ENCODE measurements around the gene NOVA2. TPM values are rescaled to one million over a fixed set of nuclear protein-coding genes. Genes with fewer than 3 reads are reported as not detected.

Gene NOVA2
- total RNA-seq, 1 experiment from 2014 or later = 2.5 TPM

DNA sequence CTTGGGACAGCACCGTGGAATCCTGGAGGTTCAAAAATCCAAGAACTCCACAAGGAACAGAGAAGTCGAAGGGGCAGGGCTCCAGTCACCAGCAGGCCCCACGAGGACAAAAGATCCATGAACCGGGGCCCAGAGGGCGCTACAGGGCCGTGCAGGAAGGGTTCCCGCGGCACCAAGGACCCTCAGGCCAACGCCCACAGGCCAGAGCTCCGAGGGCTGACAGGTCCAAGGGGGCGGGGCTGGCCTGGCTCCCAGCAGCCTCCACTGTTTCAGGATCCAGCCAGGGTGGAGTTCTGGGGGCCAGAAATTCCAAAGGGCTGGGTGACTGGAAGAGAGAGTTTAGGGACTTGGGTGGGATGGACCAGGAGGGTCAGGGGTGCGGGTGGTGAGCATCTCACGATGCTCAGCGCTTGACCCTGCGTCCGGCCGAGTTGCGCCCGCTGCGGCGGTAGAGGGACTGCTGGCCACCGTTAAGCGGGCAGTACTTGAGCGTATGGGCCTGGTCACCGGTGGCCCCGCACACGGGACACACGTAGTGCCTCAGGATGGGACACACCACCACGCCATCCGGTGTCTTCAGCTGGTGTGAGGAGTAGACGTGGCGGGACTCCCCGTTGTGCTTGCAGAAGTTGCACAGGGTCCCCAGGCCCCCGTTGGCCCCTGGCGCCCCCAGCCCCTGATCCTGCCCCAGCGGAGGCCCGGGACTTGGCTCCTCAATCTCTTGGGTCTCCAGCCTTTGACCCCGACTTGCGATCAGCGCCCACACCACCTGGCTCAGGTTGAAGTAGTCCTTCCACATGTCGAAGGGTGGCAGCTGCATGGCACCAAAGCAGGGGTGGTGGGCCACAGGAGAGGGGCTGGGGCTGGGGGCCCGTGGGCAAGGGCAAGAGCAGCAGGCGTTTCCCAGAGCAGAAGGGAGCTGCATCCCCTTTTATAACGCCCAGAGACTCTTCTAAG, 59.5 kb downstream of the NOVA2 start, which contains the start of gene NANOS2:
Gene NANOS2, minus strand, starts transcription at position 905 of the 957 bp plus-strand sequence. Its CDS starts 85 bp downstream, at position 820.
- no peaks in the 10 kb centered on the region for H4K20me1 ChIP-seq (ENCODE audit: insufficient read depth)
- intact Hi-C loops (cut with micrococcal nuclease) = loop anchor here (5.0 kb wide), 1 partner anchor 103 kb away; no protein-coding TSS in a partner anchor
- no peak within 1 kb of the TSS for H3K27ac ChIP-seq (ENCODE audit: low read depth, low read length)
- H2AFZ ChIP-seq (ENCODE audit: low read depth, low read length, poor library complexity, severe bottlenecking) = no peak within 1 kb of the TSS
- no peak within 1 kb of the TSS for H3K4me3 ChIP-seq (replicated peaks in 1 of 2; ENCODE audit: low read depth in 1 of 2, low read length in 2 of 2)
- peak; percentile 56 for DNase-seq (ENCODE audit: low read depth, low spot score)
- H3K79me2 ChIP-seq (ENCODE audit: insufficient read depth, low read length) = no peaks in the 10 kb centered on the region
- H3K9me2 ChIP-seq (ENCODE audit: insufficient read depth) = no peaks in the 10 kb centered on the region
- ChIA-PET POLR2A (interaction anchor here (1.3 to 2.2 kb wide), 2 partner anchors 11 to 51 kb away, joined by 3 to 6 read pairs; partner anchors contain the start of gene SYMPK), RAD21 (ENCODE audit: low non-redundant PET in 1 of 2, low total read pairs in 2 of 2, uncharacterized antibody in 2 of 2, unreplicated experiment in 2 of 2) (no interaction called here), CTCF (interaction anchor here (0.6 to 1.8 kb wide), 5 partner anchors 12 to 162 kb away, joined by 3 to 8 read pairs (median 7); partner anchors contain the start of gene MYPOP)
- H3K4me2 ChIP-seq (ENCODE audit: low read length) = 0 out of 2 replicates have a peak within 1 kb of the TSS, but pooled peaks have one; percentile 10
- H3K27me3 ChIP-seq (ENCODE audit: insufficient read depth, low read length) = no peaks in the 10 kb centered on the region
- no peak within 1 kb of the TSS for H3K9ac ChIP-seq (ENCODE audit: low read length)
- TF ChIP-seq, protein P1, sequence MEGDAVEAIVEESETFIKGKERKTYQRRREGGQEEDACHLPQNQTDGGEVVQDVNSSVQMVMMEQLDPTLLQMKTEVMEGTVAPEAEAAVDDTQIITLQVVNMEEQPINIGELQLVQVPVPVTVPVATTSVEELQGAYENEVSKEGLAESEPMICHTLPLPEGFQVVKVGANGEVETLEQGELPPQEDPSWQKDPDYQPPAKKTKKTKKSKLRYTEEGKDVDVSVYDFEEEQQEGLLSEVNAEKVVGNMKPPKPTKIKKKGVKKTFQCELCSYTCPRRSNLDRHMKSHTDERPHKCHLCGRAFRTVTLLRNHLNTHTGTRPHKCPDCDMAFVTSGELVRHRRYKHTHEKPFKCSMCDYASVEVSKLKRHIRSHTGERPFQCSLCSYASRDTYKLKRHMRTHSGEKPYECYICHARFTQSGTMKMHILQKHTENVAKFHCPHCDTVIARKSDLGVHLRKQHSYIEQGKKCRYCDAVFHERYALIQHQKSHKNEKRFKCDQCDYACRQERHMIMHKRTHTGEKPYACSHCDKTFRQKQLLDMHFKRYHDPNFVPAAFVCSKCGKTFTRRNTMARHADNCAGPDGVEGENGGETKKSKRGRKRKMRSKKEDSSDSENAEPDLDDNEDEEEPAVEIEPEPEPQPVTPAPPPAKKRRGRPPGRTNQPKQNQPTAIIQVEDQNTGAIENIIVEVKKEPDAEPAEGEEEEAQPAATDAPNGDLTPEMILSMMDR (IDR thresholded peaks at IDR 0.05 in 2 of 3, conservative IDR thresholded peaks at IDR 0.05 in 1 of 3; ENCODE audit: borderline replicate concordance in 1 of 3, insufficient read depth in 1 of 3, low read depth in 2 of 3, low read length in 2 of 3) = peak; percentile 52 to 69 (median 55)
- TF ChIP-seq, protein P2, sequence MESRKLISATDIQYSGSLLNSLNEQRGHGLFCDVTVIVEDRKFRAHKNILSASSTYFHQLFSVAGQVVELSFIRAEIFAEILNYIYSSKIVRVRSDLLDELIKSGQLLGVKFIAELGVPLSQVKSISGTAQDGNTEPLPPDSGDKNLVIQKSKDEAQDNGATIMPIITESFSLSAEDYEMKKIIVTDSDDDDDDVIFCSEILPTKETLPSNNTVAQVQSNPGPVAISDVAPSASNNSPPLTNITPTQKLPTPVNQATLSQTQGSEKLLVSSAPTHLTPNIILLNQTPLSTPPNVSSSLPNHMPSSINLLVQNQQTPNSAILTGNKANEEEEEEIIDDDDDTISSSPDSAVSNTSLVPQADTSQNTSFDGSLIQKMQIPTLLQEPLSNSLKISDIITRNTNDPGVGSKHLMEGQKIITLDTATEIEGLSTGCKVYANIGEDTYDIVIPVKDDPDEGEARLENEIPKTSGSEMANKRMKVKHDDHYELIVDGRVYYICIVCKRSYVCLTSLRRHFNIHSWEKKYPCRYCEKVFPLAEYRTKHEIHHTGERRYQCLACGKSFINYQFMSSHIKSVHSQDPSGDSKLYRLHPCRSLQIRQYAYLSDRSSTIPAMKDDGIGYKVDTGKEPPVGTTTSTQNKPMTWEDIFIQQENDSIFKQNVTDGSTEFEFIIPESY (IDR thresholded peaks at IDR 0.05; ENCODE audit: extremely low read depth, insufficient replicate concordance, low read length) = no peak
- peak; percentile 79 for TF ChIP-seq RAD21 (IDR thresholded peaks at IDR 0.05; ENCODE audit: low read depth)
- peak; percentile 91 for ATAC-seq
- no peaks in the 10 kb centered on the region for H3K9me3 ChIP-seq (ENCODE audit: control insufficient read depth in 1 of 2, insufficient read depth in 1 of 2, low read depth in 1 of 2, low read length in 2 of 2)
- no peaks in the 10 kb centered on the region for H3K36me3 ChIP-seq (ENCODE audit: control insufficient read depth in 1 of 2, insufficient read depth in 2 of 2, low read length in 2 of 2)
- BruUV-seq (replicated peaks) = no TSS peak
- peaks cover 4 to 12% of the 10 kb centered on the region in 2 experiments; a peak in 3 of 4 replicates for H3K4me1 ChIP-seq (ENCODE audit: control insufficient read depth in 1 of 2, insufficient read depth in 2 of 2, low read length in 2 of 2)
